K562 (cell line): ENCODE measurements around the gene TMEM170A. TPM values are rescaled to one million over a fixed set of nuclear protein-coding genes. Genes with fewer than 3 reads are reported as not detected.

ENCODE experiments used
- FOXP4 ChIP-seq: sonication (generic); formaldehyde crosslinking; IDR thresholded peaks from 2 replicates; pipeline ENCODE4 v1.8.0; 2022; ENCODE audit warnings: mild to moderate bottlenecking, missing genetic modification reagents, borderline replicate concordance
- GTF2F1 ChIP-seq: IDR thresholded peaks from 2 replicates; pipeline ENCODE4 v1.6.1; 2011; ENCODE audit warnings: low read depth, low read length, improper control_type of control experiment
- IFI16 ChIP-seq: fragments of 250-450 bp; sonication (Bioruptor Pico); IDR thresholded peaks from 2 replicates; pipeline ENCODE4 v2.1.2; 2022; ENCODE audit warnings: mild to moderate bottlenecking, inconsistent platforms
- LCOR ChIP-seq: sonication (generic); formaldehyde crosslinking; IDR thresholded peaks from 2 replicates; pipeline ENCODE4 v1.8.0; 2022; ENCODE audit warnings: mild to moderate bottlenecking, missing genetic modification reagents
- LEF1 ChIP-seq: fragments of 450-650 bp; IDR thresholded peaks from 2 replicates; pipeline ENCODE4 v1.6.1; 2016; ENCODE audit warnings: mild to moderate bottlenecking
- MIER1 ChIP-seq: fragments of 450-650 bp; IDR thresholded peaks from 2 replicates; pipeline ENCODE4 v1.6.1; 2016; ENCODE audit warnings: antibody characterized with exemption, mild to moderate bottlenecking, low read depth
- SAP30 ChIP-seq: fragments of 200-600 bp; sonication (generic); IDR thresholded peaks from 2 replicates; pipeline ENCODE4 v1.6.1; 2012; ENCODE audit warnings: borderline replicate concordance, low read depth, mild to moderate bottlenecking, moderate library complexity, low read length, control low read depth, inconsistent platforms; ENCODE audit not compliant: insufficient read depth, poor library complexity, severe bottlenecking
- SIN3A ChIP-seq, 2 experiments: fragments of 150-350 bp in 1 of 2; IDR thresholded peaks; 2 replicates each; pipeline ENCODE4 v1.6.1; 2011 to 2016; ENCODE audit warnings: borderline replicate concordance in 2 of 2, low read depth in 2 of 2, low read length in 2 of 2, mild to moderate bottlenecking in 2 of 2, moderate library complexity in 2 of 2; ENCODE audit not compliant: control insufficient read depth in 1 of 2
- SLC30A9 ChIP-seq: fragments of 250-450 bp; sonication (Bioruptor Pico); IDR thresholded peaks from 2 replicates; pipeline ENCODE4 v1.8.0; 2022; ENCODE audit warnings: mild to moderate bottlenecking, moderate library complexity
- SOX6 ChIP-seq: fragments of 450-650 bp; IDR thresholded peaks from 2 replicates; pipeline ENCODE4 v1.6.1; 2014; ENCODE audit warnings: mild to moderate bottlenecking
- TAF15 ChIP-seq: fragments of 200-400 bp; formaldehyde crosslinking; IDR thresholded peaks from 2 replicates; pipeline ENCODE4 v1.6.1; 2017; ENCODE audit warnings: mild to moderate bottlenecking, low read depth, low read length, moderate library complexity
- TCF7L2 ChIP-seq: fragments of 150-350 bp; IDR thresholded peaks from 2 replicates; pipeline ENCODE4 v1.6.1; 2016; ENCODE audit warnings: low read depth, mild to moderate bottlenecking, low read length, moderate library complexity
- TEAD1 ChIP-seq, 2 experiments: fragments of 450-650 bp in 1 of 2; sonication (generic) in 1 of 2; formaldehyde crosslinking; IDR thresholded peaks; 2 replicates each; pipeline versions ENCODE4 v1.4.0 to v1.8.0; 2020 to 2022; ENCODE audit warnings: mild to moderate bottlenecking in 2 of 2, missing genetic modification reagents in 1 of 2
- THRB ChIP-seq: fragments of 450-650 bp; formaldehyde crosslinking; conservative IDR thresholded peaks from 2 replicates; pipeline ENCODE4 v1.4.0; 2022; ENCODE audit warnings: mild to moderate bottlenecking, missing genetic modification characterization
- U2AF1 ChIP-seq: fragments of 200-400 bp; formaldehyde crosslinking; optimal IDR thresholded peaks from 2 replicates; pipeline ENCODE3; 2017; ENCODE audit warnings: mild to moderate bottlenecking, low read depth, low read length, moderate library complexity
- ZNF311 ChIP-seq: fragments of 250-450 bp; sonication (Bioruptor Pico); IDR thresholded peaks from 2 replicates; pipeline ENCODE4 v1.4.0; 2020; ENCODE audit warnings: mild to moderate bottlenecking, moderate library complexity
- ZNF408 ChIP-seq: fragments of 250-450 bp; sonication (Bioruptor Pico); IDR thresholded peaks from 2 replicates; pipeline ENCODE4 v1.4.0; 2020; ENCODE audit warnings: low read depth, mild to moderate bottlenecking, moderate library complexity
- ZNF609 ChIP-seq: sonication (generic); formaldehyde crosslinking; IDR thresholded peaks from 2 replicates; pipeline ENCODE4 v1.8.1; 2023; ENCODE audit warnings: missing genetic modification reagents, mild to moderate bottlenecking, borderline replicate concordance
- polyA plus RNA-seq, 8 experiments: library from polyadenylated mRNA; depleted of rRNA in 4 of 8; stranded (reverse) in 5 of 8; unstranded in 3 of 8; fragments of >200 nt; fragmentation: Nextera tagmentation in 2 of 8; fragmentation: Illumina TruSeq in 1 of 8; extraction: Ambion mirVana in 2 of 8; extraction: Trizol in 1 of 8; gene quantifications; 2 replicates each; pipeline versions ENCODE4 v1.2.1 to v1.2.3, GENCODE V29; 2011 to 2014; ENCODE audit warnings: inconsistent platforms in 1 of 8, missing spikeins in 1 of 8
- total RNA-seq, 7 experiments: library from RNA; depleted of rRNA in 6 of 7; stranded (reverse); fragments of >200 nt in 6 of 7; fragmentation: Illumina TruSeq in 2 of 7; extraction: Trizol in 2 of 7; gene quantifications; 2 replicates each; pipeline versions ENCODE4 v1.2.1 to v1.2.3, GENCODE V29; 2011 to 2021; ENCODE audit warnings: low replicate concordance in 1 of 7

The TMEM170A gene
- total and polyA plus RNA-seq, 9 of the 15 experiments (the other 6 are each of a cell fraction or from before 2014, with no cell fraction given): 6.1 to 30.2 (median 15.0) TPM

GRCh38 chr16:75433732-75434413, 30.6 kb downstream of the TMEM170A start (continued):
- TF ChIP-seq FOXP4: peak; percentile 82
- peak; percentile 49; the same call in 1 of the 2 replicates for TF ChIP-seq LEF1
- TF ChIP-seq MIER1: no peak
- TF ChIP-seq U2AF1: no peak
- TF ChIP-seq TCF7L2: no peak
- no peak for TF ChIP-seq TAF15
- no peak for TF ChIP-seq ZNF311
- peak; percentile 51; the same call in 1 of the 2 replicates for TF ChIP-seq ZNF609 (CRISPR knock-in tag)
- TF ChIP-seq TEAD1 (CRISPR knock-in tag; IDR thresholded peaks at IDR 0.05): 0 out of 4 replicates have a peak, but pooled peaks of 1 of the 2 experiments have one; percentile 71
- no peak for TF ChIP-seq SOX6
- no peak for TF ChIP-seq THRB (CRISPR knock-in tag)
- TF ChIP-seq IFI16 (CRISPR knock-in tag): no peak
- TF ChIP-seq ZNF408: no peak
- TF ChIP-seq SLC30A9 (CRISPR knock-in tag): no peak
- no peak; a peak in 1 of 4 replicates for TF ChIP-seq SIN3A (IDR thresholded peaks at IDR 0.05; ENCODE audit: borderline replicate concordance in 2 of 2, control insufficient read depth in 1 of 2, low read depth in 2 of 2, low read length in 2 of 2)
- TF ChIP-seq SAP30: peak; percentile 38
- no peak for TF ChIP-seq GTF2F1
- 0 out of 2 replicates have a peak, but pooled peaks have one; percentile 11 for TF ChIP-seq LCOR (CRISPR knock-in tag)
